Endothelial cell of hepatic sinusoid (primary cell): ENCODE data around the gene MCC.

Experiments
- in situ Hi-C: cut with HindIII; loops from 2 replicates; pipeline ENCODE4 v1.10.0; 2017; ENCODE audit warnings: low sequenced_read_pairs

MCC gene

DNA sequence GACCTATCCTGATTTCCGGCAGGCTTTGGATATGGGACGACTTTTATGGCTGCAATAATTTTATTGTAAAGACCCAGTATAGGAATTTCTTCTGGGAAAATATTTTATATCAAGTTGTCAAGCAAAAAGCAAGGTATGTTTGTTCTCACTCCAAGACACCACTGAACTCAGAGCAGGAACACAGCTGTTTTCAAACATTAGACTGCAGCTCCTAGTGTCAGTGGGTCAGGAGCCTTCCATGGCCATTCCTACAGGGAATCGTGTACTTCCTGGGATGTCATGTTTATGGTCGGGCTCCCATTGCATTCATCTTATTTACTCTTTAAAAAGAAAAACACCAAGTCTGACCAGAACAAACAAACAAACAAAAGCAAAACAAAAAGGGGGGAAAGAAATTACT, 278.8 kb downstream of the MCC start:
- in situ Hi-C loops, result no loop called here

DNA sequence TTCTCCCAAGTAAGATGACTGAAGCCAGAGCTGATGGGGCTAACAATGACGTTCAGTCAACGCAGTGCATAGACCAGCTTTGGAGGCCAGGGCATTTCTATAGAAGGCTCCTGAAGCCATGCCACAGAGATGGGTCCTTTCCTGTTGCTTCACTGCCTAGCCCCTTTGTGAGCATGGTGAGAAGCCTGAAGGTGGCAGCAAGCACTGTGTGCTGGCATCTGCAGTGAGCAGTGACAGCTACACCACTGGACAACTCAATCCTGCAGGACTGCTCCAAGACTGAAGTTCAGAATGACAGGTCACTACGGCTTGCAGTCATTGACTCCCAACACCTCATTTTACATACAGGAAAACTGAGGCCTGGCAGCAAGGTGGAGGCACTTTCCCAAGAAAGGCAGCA, 282.4 kb downstream of the MCC start:
- in situ Hi-C loops, result no loop called here

DNA sequence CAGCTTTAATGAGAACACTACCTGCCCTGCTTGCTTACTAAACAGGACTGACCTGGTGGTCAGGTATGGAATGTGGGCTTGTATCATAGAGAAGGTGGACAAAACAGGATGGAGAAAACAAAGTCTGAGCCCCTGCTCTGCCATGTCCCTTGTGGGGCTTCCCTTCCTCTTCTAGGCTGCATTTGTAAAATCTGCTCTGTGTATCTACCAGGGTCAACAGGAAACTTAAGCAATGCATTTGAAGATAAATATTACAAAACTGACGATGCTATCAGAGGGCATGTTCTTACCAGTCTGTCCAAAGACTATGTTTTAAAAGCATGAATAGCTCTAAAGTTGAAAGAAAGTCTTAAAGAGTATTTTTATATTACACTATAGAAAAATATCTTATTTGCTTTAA, 282.9 kb downstream of the MCC start:
- in situ Hi-C loops, result no loop called here

DNA sequence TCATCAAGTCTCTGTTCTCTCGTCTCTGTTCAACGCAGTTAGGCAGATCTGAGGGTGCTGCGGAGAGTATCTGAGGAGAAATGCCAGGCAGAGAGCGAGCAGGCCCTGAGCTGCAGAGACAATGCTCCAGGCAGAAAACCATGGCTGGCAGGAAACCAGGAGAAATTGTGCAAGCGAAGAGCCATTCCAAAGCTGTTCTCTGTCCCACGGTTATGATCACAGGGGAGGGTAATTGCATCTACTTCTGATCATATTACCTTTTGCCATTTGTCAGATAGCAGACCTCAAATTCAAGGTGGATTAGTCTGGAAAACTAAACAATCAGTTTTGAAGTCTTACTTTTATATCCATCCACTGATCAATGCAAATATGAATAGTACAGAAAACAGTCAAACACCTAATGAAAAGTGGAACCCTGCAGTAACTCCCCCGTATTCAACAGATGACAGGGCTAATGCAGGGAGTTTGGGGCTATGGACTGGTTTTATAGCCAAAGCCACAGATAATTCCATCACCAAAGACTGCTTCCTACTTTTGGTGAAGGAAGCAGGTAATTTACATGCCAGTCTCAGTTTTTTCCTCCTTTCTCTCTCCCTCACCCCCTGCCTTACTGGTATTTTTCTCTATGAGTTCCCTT, 283.6 kb downstream of the MCC start:
- in situ Hi-C loops, result no loop called here

DNA sequence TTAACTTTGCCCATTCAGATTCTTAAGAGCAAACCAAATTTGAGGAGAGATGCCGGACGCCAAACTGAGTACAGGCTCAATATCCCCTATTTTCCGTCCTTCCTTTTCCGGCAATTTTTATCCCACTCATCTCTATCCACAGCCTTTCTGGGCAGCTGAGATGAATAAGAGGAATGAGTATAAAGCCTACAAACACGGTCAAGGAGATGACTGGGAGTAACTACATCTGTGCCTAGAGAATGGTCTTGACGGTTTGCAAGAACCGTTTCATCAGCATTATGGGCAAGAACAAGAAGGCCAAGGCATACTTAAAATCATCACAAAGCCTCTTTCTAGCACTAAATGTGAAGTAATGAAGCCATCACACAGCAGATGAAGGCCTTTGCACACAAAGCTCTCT, 284.3 kb downstream of the MCC start:
- in situ Hi-C loops, result no loop called here

DNA sequence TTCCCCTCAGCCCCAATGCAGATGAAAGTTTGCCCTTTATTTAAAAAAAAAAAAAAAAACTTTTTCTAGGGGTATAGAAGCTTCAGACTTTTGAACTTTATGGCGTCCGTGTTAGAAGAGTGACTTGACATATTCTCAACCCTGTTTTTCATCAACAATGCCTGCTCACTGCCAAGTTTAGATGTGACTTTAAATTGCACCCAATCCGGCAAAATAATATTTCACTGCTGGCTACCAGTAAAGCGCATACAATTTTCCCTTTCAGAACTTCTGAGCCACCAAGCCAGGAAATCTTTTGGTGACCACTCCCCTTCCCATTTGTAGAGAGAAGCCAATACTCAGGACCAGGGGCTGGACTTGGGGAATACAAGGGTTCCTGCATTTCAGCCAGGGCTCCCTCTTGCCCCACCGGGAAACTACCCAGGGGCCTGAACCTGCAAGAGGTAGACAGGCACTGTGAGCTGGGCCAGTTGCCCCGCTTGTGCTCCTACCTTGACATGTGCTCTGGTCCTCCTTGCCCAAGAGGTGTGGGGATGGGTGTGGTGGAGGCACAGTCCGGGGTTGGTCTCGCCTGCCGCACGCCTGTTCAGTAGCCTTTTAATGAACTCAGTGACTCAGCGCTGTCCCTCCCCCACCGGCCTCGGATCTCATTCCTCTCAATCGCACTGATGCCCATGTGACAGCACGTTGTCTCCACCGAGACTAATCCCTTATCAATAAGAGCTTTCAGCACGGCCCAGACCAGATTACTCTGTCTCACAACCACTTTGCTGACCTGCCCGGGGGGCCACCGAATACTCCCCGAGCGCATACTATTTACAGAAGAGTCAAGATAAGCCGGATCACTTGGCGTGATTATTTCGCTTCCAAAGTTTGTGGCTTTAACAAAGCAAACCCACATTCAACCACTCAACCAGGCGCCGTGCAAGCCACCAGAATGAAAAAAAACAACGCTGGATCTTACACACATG, 285.2 kb downstream of the MCC start:
- in situ Hi-C loops, result no loop called here

DNA sequence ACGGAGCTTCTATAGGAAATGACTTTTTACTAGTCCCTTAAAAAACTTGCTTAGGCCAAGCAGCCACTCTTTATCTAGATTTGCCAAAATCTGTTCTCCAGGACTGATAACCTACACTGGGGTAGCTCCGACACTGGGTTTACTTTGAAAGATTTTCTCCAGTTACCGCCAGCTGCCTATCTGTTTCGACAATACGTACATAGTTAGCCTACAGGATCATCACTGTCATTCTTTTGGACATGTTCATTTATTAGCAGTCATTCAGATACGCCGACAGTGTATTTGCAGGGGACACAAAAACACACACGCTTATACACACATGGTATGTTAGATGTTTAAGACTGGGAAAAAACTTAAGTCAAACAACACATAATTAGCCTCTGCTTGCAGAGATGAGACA, 286.0 kb downstream of the MCC start:
- in situ Hi-C loops, result no loop called here

DNA sequence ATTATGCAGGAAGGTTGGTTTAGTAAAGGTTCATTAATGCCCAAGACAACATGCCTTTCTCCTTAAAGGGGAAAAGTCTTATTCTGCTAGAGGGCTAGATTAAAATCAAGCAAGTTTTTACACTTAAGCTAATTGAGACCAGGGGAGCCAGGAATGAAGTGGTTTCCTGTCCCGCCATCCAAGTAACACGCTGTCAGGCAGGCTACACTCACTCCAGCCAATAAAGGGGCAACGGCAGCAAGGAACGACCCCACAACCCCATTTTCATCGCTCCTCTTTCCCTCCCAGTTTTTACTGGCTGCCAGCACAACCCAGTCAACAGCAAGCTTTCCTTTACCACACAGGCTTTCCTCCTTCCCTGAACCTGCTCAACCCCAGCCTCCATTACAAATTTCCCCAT, 286.5 kb downstream of the MCC start:
- in situ Hi-C loops, result no loop called here

DNA sequence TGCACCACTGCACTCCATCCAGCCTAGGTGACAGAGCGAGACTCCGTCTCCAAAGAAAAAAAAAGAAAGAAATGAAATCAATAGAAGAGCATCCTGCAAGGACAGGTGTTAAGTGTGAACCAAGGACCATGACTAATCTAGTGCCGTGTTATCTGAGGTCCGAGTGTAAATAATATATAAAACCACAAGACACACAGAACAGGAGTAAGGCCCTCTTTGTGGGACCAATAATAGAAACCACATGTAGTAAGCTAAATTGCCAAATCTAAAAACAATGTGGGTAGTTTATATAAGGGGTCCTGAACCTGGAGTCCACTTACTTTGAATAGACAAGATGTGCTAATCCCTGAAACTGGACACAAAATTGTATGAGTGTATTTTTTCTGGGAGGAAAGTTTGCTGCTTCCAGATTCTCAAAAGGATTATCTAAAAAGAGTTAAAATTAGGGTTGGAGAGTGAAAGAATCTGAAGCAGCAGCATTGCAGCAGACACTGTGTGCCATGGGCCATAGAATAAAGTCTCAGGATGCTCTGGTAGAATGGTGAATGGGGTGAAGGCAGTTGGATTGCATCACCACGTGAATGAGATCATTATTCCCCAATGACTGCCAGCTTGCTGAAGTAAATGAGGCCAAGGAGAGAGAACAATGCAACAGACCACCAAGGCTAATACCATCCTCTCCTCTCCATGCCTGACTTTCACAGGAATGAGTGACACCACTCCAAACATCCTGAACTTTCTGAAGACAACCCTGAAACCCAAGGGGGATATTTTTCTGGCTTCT, 288.9 kb downstream of the MCC start:
- in situ Hi-C loops, result no loop called here

DNA sequence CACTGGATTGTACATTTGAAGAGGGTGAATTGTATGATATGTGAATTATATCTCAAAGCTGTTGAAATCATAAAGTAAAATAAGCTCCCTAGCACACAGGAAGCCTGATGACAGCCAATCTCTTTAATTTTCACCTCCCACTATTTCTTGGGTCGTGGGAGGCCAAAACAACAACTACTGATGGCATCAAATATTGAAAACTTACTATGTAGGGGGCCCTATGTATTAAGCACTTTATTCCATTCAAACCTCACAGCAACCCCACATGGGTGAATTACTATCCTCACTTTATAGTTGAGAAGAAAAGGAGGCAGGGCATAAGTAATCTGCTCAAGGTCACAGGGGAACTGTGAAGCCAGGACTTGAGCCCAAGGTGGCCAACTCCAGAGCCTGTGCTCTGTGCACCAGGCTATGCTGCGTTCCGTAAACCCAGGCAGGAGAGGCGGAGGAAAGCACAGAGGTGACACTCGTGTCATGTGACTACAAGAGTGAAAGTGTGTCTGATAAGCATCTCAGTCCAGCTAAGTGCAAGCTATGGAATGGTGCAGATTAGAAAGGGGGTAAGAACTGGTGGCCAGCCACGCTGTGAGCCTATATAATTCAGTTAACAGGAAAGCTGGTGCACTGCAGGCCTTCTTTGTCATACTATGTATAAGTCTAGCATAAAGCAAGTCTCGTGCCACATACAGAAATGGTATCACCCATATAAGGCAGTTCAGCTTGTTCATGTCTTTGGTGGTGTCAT, 290.6 kb downstream of the MCC start:
- in situ Hi-C loops, result no loop called here

DNA sequence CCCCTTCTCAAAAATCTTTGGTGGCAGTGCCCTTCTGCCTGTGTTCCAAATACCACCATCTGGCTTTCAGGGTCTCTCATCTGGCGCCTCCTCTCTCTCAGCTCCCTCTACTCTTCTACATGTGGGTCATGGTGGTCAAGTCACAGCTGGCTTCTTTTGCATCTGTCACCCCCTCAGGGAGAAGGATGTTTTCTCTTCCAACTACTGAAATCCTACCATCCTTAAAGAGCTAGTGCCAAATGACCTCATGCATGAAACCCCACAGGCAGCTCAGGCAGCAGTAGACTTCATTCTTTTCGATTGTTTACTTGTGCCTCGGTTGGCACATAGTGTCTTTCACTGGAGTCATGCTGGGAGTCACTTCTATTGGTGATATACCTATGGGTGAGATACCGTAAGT, 292.5 kb downstream of the MCC start:
- in situ Hi-C loops, result no loop called here

DNA sequence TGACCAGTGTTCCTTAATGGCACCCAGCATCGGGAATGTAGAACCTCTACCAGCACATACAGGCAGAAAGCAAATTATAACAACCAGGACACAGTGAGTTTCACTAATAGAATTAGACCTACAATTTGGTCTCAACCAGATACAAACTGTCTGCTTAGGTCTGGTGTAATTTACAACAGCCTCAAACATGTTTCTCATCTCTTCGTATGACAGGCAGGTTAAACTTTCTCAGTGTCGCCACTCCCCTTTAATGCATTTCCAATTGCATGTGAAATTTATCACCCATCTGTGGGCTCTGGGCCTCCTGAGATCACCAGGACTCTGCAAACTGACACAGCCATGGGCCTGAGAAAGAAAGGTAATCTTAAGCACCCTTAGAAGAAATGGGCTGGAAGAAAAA, 293.0 kb downstream of the MCC start:
- in situ Hi-C loops, result no loop called here

DNA sequence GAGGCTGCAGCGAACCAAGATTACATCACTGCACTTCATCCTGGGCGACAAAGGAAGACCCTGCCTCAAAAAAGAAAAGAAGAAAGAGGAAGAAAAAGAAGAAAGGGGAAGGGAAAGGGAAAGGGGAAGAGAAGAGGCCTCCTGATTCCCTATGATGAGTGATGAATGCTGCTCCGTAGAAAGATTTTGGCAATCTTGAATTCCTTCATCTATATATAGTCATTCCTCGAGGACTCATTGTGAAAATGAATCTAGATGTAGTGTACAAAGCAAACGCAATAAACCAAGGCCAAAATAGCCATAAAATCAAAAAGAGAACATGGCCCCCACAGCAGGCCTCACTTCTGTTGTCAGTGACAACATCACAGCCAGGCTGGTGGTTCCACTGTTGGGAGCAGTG, 293.7 kb downstream of the MCC start:
- in situ Hi-C loops, result loop anchor here (5.0 kb wide), 2 partner anchors 58 to 93 kb away; no protein-coding TSS in a partner anchor

DNA sequence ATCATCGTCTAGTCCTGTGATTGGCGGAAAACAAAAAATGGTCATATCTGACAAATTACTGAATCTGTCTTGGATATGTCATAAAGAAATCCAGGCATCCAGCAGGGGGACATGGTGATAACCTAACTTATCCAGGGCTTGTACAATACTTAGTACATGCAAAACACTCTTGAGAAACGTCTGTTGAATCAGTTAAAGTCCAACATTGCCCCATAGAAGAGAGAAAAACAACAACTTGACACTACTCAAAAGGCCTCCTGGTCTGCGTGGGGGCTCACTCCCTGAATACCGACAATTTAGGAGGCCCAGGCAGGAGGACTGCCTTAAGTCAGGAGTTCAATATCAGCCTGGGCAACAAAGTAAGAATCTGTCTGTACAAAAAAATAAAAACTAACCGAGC, 294.1 kb downstream of the MCC start:
- in situ Hi-C loops, result loop anchor here (5.0 kb wide), 2 partner anchors 58 to 93 kb away; no protein-coding TSS in a partner anchor

DNA sequence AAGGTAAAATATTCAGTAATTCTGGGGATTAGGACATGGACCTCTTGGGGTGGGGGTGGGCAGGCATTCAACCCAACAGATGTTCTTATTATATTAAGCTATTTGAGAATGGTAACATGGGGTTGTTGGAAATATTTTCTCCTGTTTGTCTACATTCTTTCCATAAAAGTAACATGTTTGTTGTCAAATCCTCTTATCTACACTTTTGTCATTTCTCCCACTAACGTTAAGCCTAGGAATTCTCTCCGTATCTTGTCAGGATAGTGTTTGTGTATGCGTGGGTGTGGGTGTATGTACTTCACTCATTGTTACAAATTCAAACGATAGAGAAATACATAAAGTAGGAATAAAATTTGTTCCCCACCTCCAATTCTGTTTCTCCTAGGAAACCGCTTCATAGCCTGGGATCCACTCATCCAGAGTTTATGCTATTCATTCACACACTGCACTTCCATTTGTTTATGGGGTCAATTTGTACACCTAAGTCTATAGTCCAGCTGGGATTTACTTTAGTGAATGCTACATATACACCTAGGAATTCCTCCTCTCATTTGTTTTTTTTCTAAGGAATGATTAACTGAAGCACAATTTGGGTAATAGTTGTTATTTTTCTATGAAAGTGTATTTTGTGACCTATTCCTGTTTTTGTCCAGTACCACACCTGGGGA, 294.8 kb downstream of the MCC start:
- in situ Hi-C loops, result loop anchor here (5.0 kb wide), 2 partner anchors 59 to 94 kb away; no protein-coding TSS in a partner anchor

DNA sequence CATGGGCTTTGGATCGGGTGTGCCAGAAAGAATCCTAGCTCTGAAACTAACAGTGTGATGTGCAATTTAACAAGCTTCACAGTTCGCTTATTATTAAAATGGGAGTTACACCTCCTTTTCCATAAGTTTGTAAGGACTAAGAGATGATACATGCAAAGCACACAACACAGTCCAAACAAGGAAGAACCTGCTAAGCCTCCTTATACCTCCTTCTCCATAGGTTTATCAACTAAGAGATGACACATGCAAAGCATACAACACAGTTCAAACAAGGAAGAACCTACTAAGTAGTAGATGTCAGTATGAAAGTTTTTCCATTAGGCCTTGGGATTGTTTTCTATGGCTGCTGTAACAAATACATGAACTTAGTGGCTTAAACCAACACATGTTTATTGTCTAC, 295.7 kb downstream of the MCC start:
- in situ Hi-C loops, result loop anchor here (5.0 kb wide), 2 partner anchors 60 to 95 kb away; no protein-coding TSS in a partner anchor

DNA sequence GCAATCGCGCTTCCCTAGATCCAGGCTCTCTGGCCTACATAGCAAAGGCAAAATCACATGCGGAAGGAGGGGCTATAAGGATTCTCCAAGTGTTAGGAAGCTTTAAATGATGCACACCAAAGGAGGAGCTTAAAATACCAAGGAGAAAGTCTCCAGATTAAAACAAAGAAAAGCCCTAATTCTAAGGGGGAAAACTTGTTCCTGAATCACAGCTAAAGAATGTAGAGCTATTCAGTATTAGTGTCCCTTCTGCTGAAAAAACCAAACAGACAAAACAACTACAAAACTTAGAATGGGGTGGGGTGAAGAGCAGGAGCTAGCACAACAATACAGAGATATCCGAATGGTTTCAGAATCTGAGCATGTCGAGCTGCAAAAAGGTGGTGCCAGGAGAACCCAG, 297.9 kb downstream of the MCC start:
- in situ Hi-C loops, result loop anchor here (5.0 kb wide), 2 partner anchors 62 to 97 kb away; no protein-coding TSS in a partner anchor

DNA sequence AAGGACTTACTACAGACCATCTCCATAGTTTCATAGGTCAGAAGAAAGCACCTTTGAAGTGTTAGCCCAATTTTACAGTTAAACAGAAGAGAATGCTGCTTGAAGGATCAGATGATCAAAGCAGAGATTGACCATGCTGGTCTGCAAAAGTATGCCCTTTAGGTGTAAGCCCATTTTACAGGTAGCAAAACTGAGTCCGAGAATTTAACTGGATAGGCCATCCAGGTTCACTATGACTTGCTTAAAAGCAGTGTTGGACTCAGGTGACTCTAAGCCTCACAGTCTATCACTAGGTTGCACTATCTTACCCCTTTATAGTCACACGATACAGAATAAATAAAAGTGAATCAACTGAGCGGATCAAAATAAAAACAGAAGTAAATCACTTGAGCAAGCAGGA, 299.0 kb downstream of the MCC start:
- in situ Hi-C loops, result no loop called here

DNA sequence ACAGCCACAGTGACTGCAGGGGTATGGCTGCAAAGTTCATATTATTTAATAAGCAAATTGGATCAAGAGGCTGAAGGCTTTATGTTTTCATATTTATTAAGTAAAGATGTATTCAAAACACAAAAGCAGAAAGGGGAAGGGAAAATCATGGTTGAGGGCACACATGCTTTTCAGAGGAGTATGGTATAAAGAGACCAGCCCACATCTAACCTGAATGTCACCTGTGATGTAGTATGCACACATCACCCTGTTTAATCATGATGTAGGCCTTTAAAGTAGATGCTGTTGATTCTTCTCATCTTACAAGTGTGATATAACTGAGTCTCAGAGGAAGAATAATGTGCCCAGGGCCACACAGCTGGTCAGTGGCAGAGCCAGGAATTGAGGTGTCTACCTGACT, 299.8 kb downstream of the MCC start:
- in situ Hi-C loops, result no loop called here

DNA sequence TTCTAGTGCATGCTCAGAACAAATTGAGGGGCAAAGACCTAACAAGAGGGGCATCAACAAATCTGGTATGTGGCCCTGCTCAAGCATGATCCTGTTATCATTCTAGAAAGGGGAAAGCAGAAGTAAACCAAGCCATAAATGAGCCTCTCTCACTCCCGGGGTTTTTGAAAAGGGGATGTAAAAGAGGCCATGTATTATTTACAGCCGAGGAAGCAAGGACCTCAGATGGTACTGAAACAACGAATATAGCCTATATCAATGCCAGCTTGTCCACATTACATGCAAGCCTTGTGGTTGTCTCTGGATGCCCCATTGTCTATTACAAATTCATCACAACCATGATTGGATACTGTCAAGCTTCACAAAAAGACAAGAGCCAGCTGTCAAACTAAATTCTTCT, 300.3 kb downstream of the MCC start:
- in situ Hi-C loops, result no loop called here
